ENCODE data around the gene PCYT1B. TPM values are rescaled to one million over a fixed set of nuclear protein-coding genes. Genes with fewer than 3 reads are reported as not detected.

Gene PCYT1B
- total and polyA plus RNA-seq, 9 of the 15 experiments (the other 6 are each of a cell fraction or from before 2014, with no cell fraction given) = 0.04 to 0.34 (median 0.07) TPM; not detected in 1

GRCh38 chrX:24610516-24610915 is 36.6 kb downstream of the PCYT1B start:
- H3K27me3 ChIP-seq (ENCODE audit: control insufficient read depth in 2 of 2, insufficient read depth in 2 of 2, low read length in 2 of 2) = peaks cover 0 to 6% of the 10 kb centered on the region in 2 experiments; a peak in 2 of 5 replicates
- no peak for FAIRE-seq
- intact Hi-C loops (cut with micrococcal nuclease) = no loop called here

More at GRCh38 chrX:24610516-24610915, 36.6 kb downstream of the PCYT1B start:
- ChIA-PET POLR2A (interaction anchor here (0.7 kb wide), 1 partner anchor 13 kb away, joined by 3 read pairs; no protein-coding TSS in a partner anchor), CTCF (ENCODE audit: low intra/inter-chr PET ratio) (no interaction called here)
- H3K4me3 ChIP-seq = no peak overlapping the region
- BruUV-seq (replicated peaks) = no TSS peak
- H3K79me2 ChIP-seq (ENCODE audit: control insufficient read depth, insufficient read depth, low read length) = no peaks in the 10 kb centered on the region
- no peaks in the 10 kb centered on the region for H3K9me1 ChIP-seq (ENCODE audit: control insufficient read depth, insufficient read depth, low read length)
- H3K9ac ChIP-seq (ENCODE audit: insufficient read depth in 1 of 2, low read depth in 2 of 2, low read length in 2 of 2) = no peak overlapping the region
- DNase-seq (ENCODE audit: extremely low read depth in 1 of 4, low spot score in 3 of 4) = no peak
- WGBS (ENCODE audit: insufficient coverage, low coverage, missing lambda C conversion rate) = 0% methylated on average over 1 of the region's 1 CpG
- no peak for TF ChIP-seq EGR1 (conservative IDR thresholded peaks at IDR 0.05)
- no peak for TF ChIP-seq ZNF174 (CRISPR knock-in tag; IDR thresholded peaks at IDR 0.05)
- no peak for TF ChIP-seq FOXK1 (CRISPR knock-in tag; IDR thresholded peaks at IDR 0.05; ENCODE audit: borderline replicate concordance)
- TF ChIP-seq MYC (IDR thresholded peaks at IDR 0.05; ENCODE audit: low read depth, low read length) = no peak
- TF ChIP-seq MYC (CRISPR knock-in tag; IDR thresholded peaks at IDR 0.05; ENCODE audit: borderline replicate concordance, low read depth) = no peak
- peak; percentile 66 for TF ChIP-seq C11orf30 (IDR thresholded peaks at IDR 0.05; ENCODE audit: low read depth)
- no peak for TF ChIP-seq KAT8 (IDR thresholded peaks at IDR 0.05; ENCODE audit: low read depth)
- TF ChIP-seq CCAR2 (IDR thresholded peaks at IDR 0.05; ENCODE audit: low read depth, low read length) = no peak
- no peak for TF ChIP-seq TRIM25 (IDR thresholded peaks at IDR 0.05; ENCODE audit: borderline replicate concordance)
- no peak for TF ChIP-seq FOSL1 (tag; conservative IDR thresholded peaks at IDR 0.05)
- TF ChIP-seq MAFF (IDR thresholded peaks at IDR 0.05; ENCODE audit: low read length) = peak; percentile 73
- TF ChIP-seq TARDBP (IDR thresholded peaks at IDR 0.05) = no peak
- TF ChIP-seq TAF9B (IDR thresholded peaks at IDR 0.05; ENCODE audit: partially characterized antibody) = no peak
- TF ChIP-seq ZNF165 (CRISPR knock-in tag; IDR thresholded peaks at IDR 0.05; ENCODE audit: borderline replicate concordance) = no peak
- TF ChIP-seq HMG20B (CRISPR knock-in tag; IDR thresholded peaks at IDR 0.05) = no peak
- TF ChIP-seq MEF2D (tag; conservative IDR thresholded peaks at IDR 0.05; ENCODE audit: low read depth) = no peak
- TF ChIP-seq ZNF316 (IDR thresholded peaks at IDR 0.05) = peak; percentile 81
- peak; percentile 77 for TF ChIP-seq MAFK (IDR thresholded peaks at IDR 0.05; ENCODE audit: low read length)
- TF ChIP-seq ZKSCAN3 (CRISPR knock-in tag; IDR thresholded peaks at IDR 0.05) = no peak
- TF ChIP-seq E2F6 (IDR thresholded peaks at IDR 0.05; ENCODE audit: borderline replicate concordance in 1 of 2, extremely low read depth in 1 of 2, insufficient read depth in 1 of 2, insufficient read length in 1 of 2, low read depth in 1 of 2, low read length in 1 of 2, poor library complexity in 1 of 2, severe bottlenecking in 1 of 2) = no peak
- TF ChIP-seq PCBP1 (IDR thresholded peaks at IDR 0.05; ENCODE audit: low read depth, low read length, poor library complexity, severe bottlenecking) = no peak
- no peak for TF ChIP-seq HNRNPLL (IDR thresholded peaks at IDR 0.05; ENCODE audit: low read depth, low read length, poor library complexity, severe bottlenecking)
- TF ChIP-seq CBX5 (IDR thresholded peaks at IDR 0.05; ENCODE audit: borderline replicate concordance, low read depth) = no peak
- TF ChIP-seq MCM7 (IDR thresholded peaks at IDR 0.05) = no peak
- peak; percentile 65 for TF ChIP-seq MAFG (tag; conservative IDR thresholded peaks at IDR 0.05)
- TF ChIP-seq BCOR (IDR thresholded peaks at IDR 0.05) = no peak
- no peaks in the 10 kb centered on the region for H3K9me3 ChIP-seq (replicated peaks; ENCODE audit: control insufficient read depth, insufficient read depth, low read depth, low read length)
- no peak overlapping the region for H3K27ac ChIP-seq (ENCODE audit: extremely low read depth, low read depth, low read length)
- no peaks in the 10 kb centered on the region for H3K36me3 ChIP-seq (ENCODE audit: control insufficient read depth, insufficient read depth, low read length)
- H4K20me1 ChIP-seq (replicated peaks; ENCODE audit: control insufficient read depth, insufficient read depth, low read length) = no peaks in the 10 kb centered on the region
- H2AFZ ChIP-seq (ENCODE audit: low read depth, low read length) = no peak overlapping the region
- ATAC-seq = no peak
- no peaks in the 10 kb centered on the region for H3K4me1 ChIP-seq (replicated peaks in 1 of 2; ENCODE audit: control insufficient read depth in 2 of 2, insufficient read depth in 2 of 2, low read length in 2 of 2)
- in situ Hi-C loops (cut with MboI) = no loop called here
- no peak overlapping the region for H3K4me2 ChIP-seq (ENCODE audit: insufficient read depth, low read length)

Data from K562 (cell line).